ENCODE measurements around the gene OSBPL3.

Gene OSBPL3

GRCh38 chr7:24773646-24774045, 206.3 kb downstream of the OSBPL3 start:
- no peak overlapping the region for H3K9ac ChIP-seq (ENCODE audit: low read depth, low read length)
- H3K4me3 ChIP-seq (ENCODE audit: low read length), result no peak overlapping the region
- H3K36me3 ChIP-seq (ENCODE audit: insufficient read depth, low read length), result no peaks in the 10 kb centered on the region
- no peaks in the 10 kb centered on the region for H3K4me1 ChIP-seq (ENCODE audit: insufficient read depth, low read length)
- H3K27ac ChIP-seq (ENCODE audit: low read depth, low read length), result no peak overlapping the region
- no peaks in the 10 kb centered on the region for H3K27me3 ChIP-seq (ENCODE audit: insufficient read depth, low read length)
- H3K9me3 ChIP-seq (ENCODE audit: insufficient read depth, low read depth, low read length), result no peaks in the 10 kb centered on the region

DNA sequence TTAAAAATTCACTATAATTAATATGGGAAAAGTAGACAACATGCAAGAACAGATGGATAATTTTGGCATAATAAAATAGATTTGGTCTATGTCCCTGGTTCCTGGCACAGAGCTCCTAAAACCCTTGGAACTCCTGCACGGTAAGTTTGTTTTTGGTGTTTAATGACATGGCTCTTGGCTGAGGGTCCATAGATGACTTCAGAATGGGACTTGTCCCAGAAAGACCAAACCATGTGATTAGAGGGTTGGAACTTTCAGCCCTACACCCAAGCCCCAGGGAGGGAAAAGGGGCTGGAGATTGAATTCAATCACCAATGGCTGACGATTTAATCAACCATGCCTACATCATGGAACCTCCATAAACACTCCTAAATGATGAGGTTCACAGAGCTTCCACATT, 210.1 kb downstream of the OSBPL3 start:
- no peak overlapping the region for H3K4me3 ChIP-seq (ENCODE audit: low read length)
- H3K4me1 ChIP-seq (ENCODE audit: insufficient read depth, low read length), result no peaks in the 10 kb centered on the region
- no peak overlapping the region for H3K9ac ChIP-seq (ENCODE audit: low read depth, low read length)
- no peak overlapping the region for H3K27ac ChIP-seq (ENCODE audit: low read depth, low read length)
- H3K36me3 ChIP-seq (ENCODE audit: insufficient read depth, low read length), result no peaks in the 10 kb centered on the region
- 96% methylated on average over 2 of the region's 2 CpGs for WGBS
- no peaks in the 10 kb centered on the region for H3K27me3 ChIP-seq (ENCODE audit: insufficient read depth, low read length)
- H3K9me3 ChIP-seq (ENCODE audit: insufficient read depth, low read depth, low read length), result no peaks in the 10 kb centered on the region

DNA sequence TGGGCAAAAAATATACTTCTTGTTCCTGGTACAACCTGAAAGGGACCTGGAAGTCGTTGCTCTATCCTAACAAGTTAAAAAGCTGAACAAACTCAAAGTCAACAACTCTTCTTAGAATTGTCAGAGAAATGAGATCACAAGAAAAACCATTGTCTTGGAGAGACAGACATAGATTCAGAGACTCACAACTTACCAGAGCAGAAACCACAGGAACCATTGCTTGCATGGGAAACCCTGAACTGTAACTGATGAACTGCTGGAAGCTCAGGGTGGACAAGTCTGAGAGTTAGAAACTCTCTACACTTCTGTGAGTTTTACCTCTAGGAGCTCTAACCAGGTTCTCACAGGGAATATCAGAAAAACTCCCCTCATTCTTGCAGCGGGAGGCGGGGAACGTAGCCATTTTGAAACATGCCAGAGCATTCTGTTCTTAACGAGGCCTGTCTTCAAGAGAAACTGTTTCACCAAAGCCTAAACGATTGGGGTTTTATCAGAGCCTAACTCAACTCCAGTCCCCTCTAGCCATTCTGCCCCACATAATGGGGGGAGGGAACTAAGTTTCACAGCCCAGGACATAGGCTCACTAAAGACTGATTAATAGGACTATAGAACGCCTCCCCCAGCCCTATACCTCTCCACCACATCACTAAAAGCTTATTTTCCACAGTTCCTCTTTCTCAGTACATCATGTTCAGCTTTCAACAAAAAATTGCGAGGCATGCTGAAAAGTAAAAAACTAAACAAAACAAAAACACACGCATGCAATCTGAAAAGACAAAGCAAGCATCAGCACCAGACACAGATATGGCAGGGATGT, 210.8 kb downstream of the OSBPL3 start:
- Histone ChIP-seq H3K27ac (ENCODE audit: low read depth, low read length) (no peak overlapping the region), H3K4me3 (ENCODE audit: low read length) (no peak overlapping the region), H3K4me1 (ENCODE audit: insufficient read depth, low read length) (no peaks in the 10 kb centered on the region), H3K9me3 (ENCODE audit: insufficient read depth, low read depth, low read length) (no peaks in the 10 kb centered on the region), H3K27me3 (ENCODE audit: insufficient read depth, low read length) (no peaks in the 10 kb centered on the region), H3K36me3 (ENCODE audit: insufficient read depth, low read length) (no peaks in the 10 kb centered on the region), H3K9ac (ENCODE audit: low read depth, low read length) (no peak overlapping the region)
- 85% methylated on average over 9 of the region's 9 CpGs for WGBS

DNA sequence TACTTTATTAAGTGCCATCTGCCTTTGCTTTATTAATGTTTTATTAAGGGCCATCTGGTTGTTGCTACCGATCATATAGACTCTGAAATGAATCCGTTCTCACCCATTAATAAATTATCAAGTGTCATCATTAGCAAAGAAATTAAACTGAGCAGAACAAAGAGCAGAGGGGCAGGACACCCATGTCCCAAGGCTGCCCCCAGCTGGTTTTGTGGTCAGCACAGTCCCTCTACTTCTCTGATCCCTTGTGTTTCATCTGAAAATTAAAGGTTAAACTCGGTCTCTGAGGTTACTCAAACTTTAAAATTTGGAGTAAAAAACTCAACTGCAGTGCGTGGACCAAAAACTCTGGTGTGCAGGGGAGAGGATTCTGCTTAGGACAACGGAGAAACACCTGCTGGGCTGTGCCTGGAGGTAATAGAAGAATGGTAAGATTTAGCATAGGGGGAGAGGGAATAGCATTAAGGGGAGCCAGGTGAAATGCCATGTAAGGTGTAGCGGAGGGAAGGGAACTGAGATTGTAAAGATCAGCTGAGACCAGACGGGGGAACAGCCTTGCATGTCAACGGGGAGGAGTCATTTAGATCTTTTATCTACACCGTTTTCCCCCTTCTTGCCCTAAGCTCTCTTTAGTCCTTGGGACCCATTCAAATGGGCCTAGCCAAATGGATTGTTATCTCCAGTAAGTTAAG, 212.0 kb downstream of the OSBPL3 start:
- 74% methylated on average over 9 of the region's 9 CpGs for WGBS
- no peaks in the 10 kb centered on the region for H3K9me3 ChIP-seq (ENCODE audit: insufficient read depth, low read depth, low read length)
- no peaks in the 10 kb centered on the region for H3K4me1 ChIP-seq (ENCODE audit: insufficient read depth, low read length)
- H3K27ac ChIP-seq (ENCODE audit: low read depth, low read length), result no peak overlapping the region
- H3K36me3 ChIP-seq (ENCODE audit: insufficient read depth, low read length), result no peaks in the 10 kb centered on the region
- no peak overlapping the region for H3K4me3 ChIP-seq (ENCODE audit: low read length)
- H3K27me3 ChIP-seq (ENCODE audit: insufficient read depth, low read length), result no peaks in the 10 kb centered on the region
- H3K9ac ChIP-seq (ENCODE audit: low read depth, low read length), result no peak overlapping the region

DNA sequence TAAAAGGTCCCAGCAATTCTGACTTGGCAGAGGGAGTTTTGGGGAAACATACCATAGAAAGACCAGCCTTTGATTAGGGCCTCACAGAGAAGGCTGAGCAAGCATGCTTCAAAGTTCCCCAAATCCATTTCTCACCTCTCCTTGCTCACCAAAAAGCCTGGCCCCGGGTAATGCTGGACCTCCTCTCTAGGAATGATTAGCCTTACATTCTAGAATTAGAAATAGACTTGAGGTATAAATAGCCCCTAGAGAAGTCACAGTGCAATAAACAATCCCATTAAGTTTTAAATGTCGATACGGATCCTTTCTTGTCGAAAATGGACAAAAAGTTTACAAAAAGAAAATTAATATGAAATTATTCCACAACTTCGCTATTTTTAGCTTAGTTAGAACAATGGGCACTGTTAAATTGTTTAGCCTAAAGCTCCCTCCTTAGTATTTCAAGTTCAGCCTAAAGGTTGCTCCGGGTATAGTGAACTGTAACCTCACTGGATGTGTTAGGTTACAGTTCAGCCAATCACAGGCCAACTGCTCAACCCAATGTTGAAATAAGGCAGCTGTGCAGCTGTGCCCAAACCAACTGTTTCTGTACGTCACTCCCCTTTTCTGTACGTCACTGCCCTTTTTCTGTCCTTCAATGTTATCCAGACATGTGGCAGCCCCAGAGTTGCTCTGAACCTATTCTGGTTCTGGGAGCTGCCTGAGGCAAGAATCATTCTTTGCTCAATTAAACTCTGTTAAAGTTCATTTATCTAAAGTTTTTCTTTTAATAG, 214.8 kb downstream of the OSBPL3 start:
- WGBS, result 89% methylated on average over 7 of the region's 8 CpGs
- Histone ChIP-seq H3K4me3 (ENCODE audit: low read length) (no peak overlapping the region), H3K27ac (ENCODE audit: low read depth, low read length) (no peak overlapping the region), H3K9me3 (ENCODE audit: insufficient read depth, low read depth, low read length) (no peaks in the 10 kb centered on the region), H3K27me3 (ENCODE audit: insufficient read depth, low read length) (no peaks in the 10 kb centered on the region), H3K4me1 (ENCODE audit: insufficient read depth, low read length) (no peaks in the 10 kb centered on the region), H3K9ac (ENCODE audit: low read depth, low read length) (no peak overlapping the region), H3K36me3 (ENCODE audit: insufficient read depth, low read length) (no peaks in the 10 kb centered on the region)

DNA sequence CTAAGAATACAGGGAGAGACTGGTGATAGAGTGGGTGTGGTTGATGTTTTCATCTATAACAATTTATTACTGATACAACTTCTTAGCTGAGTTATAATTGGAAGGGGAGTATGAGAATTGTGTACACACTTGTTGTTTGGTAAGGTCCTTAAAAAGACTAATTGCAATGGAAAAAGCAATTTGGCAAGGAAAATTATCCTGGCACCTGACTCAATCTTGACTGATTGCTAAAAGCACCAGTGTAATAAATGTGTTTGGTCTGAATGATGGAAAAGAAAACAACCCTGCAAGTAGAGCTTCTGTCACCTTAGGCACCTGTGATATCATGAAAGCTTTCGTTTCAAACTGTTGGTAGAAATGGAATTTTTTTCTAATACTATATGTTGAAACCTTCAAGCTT, 216.0 kb downstream of the OSBPL3 start:
- no peaks in the 10 kb centered on the region for H3K4me1 ChIP-seq (ENCODE audit: insufficient read depth, low read length)
- no peak overlapping the region for H3K27ac ChIP-seq (ENCODE audit: low read depth, low read length)
- peaks cover 10% of the 10 kb centered on the region for H3K27me3 ChIP-seq (ENCODE audit: insufficient read depth, low read length)
- no peaks in the 10 kb centered on the region for H3K36me3 ChIP-seq (ENCODE audit: insufficient read depth, low read length)
- H3K9me3 ChIP-seq (ENCODE audit: insufficient read depth, low read depth, low read length), result no peaks in the 10 kb centered on the region
- H3K9ac ChIP-seq (ENCODE audit: low read depth, low read length), result no peak overlapping the region
- no CpG with 5 or more reads among the region's 1 CpG for WGBS
- no peak overlapping the region for H3K4me3 ChIP-seq (ENCODE audit: low read length)

DNA sequence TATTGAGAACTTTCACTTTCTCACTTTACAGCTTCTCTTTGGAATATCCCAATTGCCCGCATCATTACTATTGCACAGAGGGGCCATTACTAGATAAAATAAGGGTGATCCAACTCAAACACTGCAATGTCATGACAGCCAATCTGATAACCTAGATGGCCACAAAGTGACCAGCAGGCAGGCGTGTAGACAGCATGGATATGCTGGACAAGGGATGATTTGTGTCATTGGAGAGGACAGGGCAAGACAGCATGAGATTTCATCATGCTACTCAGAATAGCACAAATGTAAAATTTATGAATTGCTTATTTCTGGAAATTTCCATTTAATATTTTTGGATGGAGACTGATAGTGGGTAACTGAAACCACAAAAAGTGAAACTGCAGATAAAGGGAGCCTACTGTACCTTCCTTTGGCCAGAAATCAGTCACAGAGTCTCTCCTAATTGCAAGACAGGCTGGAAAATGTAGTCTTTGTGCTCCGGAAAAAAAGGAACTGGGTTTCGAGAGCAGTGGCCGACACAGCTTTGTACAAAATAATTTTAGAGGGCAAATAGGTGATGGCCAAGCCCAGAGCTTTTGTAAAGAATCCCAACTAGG, 216.6 kb downstream of the OSBPL3 start:
- H3K4me1 ChIP-seq (ENCODE audit: insufficient read depth, low read length), result no peaks in the 10 kb centered on the region
- H3K9ac ChIP-seq (ENCODE audit: low read depth, low read length), result no peak overlapping the region
- H3K9me3 ChIP-seq (ENCODE audit: insufficient read depth, low read depth, low read length), result no peaks in the 10 kb centered on the region
- no peak overlapping the region for H3K4me3 ChIP-seq (ENCODE audit: low read length)
- no peaks in the 10 kb centered on the region for H3K36me3 ChIP-seq (ENCODE audit: insufficient read depth, low read length)
- H3K27me3 ChIP-seq (ENCODE audit: insufficient read depth, low read length), result peaks cover 16% of the 10 kb centered on the region
- H3K27ac ChIP-seq (ENCODE audit: low read depth, low read length), result no peak overlapping the region
- 95% methylated on average over 5 of the region's 5 CpGs for whole genome bisulfite sequencing

GRCh38 chr7:24762771-24763170, 217.2 kb downstream of the OSBPL3 start:
- 88% methylated on average over 7 of the region's 7 CpGs for WGBS
- H3K27ac ChIP-seq (ENCODE audit: low read depth, low read length), result no peak overlapping the region
- no peak overlapping the region for H3K4me3 ChIP-seq (ENCODE audit: low read length)
- no peak overlapping the region for H3K9ac ChIP-seq (ENCODE audit: low read depth, low read length)
- H3K9me3 ChIP-seq (ENCODE audit: insufficient read depth, low read depth, low read length), result no peaks in the 10 kb centered on the region
- no peaks in the 10 kb centered on the region for H3K36me3 ChIP-seq (ENCODE audit: insufficient read depth, low read length)
- peaks cover 22% of the 10 kb centered on the region for H3K27me3 ChIP-seq (ENCODE audit: insufficient read depth, low read length)
- H3K4me1 ChIP-seq (ENCODE audit: insufficient read depth, low read length), result 0 out of 2 replicates have a peak, but pooled peaks cover 2% of the 10 kb centered on the region

GRCh38 chr7:24760968-24761367, 219.0 kb downstream of the OSBPL3 start:
- no peaks in the 10 kb centered on the region for H3K36me3 ChIP-seq (ENCODE audit: insufficient read depth, low read length)
- no peak overlapping the region for H3K27ac ChIP-seq (ENCODE audit: low read depth, low read length)
- no peak overlapping the region for H3K4me3 ChIP-seq (ENCODE audit: low read length)
- peaks cover 7% of the 10 kb centered on the region; the same call in 1 of the 2 replicates for H3K4me1 ChIP-seq (ENCODE audit: insufficient read depth, low read length)
- peaks cover 40% of the 10 kb centered on the region for H3K27me3 ChIP-seq (ENCODE audit: insufficient read depth, low read length)
- 83% methylated on average over 1 of the region's 1 CpG for WGBS
- no peak overlapping the region for H3K9ac ChIP-seq (ENCODE audit: low read depth, low read length)
- no peaks in the 10 kb centered on the region for H3K9me3 ChIP-seq (ENCODE audit: insufficient read depth, low read depth, low read length)

DNA sequence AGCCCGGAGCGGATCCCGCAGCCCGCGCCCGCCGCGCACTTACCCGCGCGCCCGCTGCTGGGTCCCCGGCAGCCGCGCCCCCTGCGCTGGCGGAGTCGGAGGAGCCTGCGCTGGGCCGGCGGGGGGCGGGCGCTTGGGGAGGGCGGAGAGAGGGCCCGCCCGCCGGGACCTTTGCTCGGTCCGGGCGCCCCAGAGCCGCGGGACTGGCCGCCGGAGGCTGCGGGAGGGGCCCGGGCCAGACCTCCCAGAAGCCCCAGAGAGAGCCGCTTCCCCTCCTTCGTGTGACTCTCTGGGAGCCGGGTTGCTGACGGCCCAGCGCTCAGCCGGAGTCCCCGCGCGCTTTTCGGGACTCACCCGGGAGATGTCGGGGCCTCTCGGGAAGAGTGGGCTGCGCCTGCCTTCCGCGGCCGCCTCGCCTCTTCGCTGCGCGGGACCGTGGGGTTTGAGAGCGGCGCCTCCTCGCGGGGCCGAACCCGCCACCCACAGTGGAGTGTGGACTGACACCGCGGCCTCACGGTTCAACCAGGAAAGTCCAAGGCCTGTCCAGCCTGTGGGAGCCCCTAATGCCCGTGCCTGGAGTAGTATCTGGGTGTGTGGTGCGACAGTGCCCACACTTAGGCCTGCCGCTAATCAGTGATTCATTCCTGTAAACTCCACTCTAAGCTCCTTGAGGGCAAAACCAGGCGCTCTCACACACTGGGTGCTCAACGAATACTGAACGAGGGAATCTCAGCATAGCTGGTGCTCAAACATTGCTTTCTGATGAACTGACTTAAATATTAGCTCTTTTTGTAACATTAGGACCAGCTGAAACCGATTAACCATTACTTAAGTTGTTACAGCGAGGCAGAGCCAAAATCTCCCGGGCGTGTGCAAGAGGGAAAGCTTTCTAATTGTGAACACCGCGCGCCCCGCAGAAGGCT, 222.4 kb downstream of the OSBPL3 start, which contains the start of gene GSDME:
GSDME (minus strand) TSS at position 112 of the 923 bp plus-strand sequence. CDS start 7,690 bp downstream, outside the sequence.
- 11% methylated on average over 81 of the region's 81 CpGs for WGBS
- H3K27me3 ChIP-seq (ENCODE audit: insufficient read depth, low read length), result peaks cover 56% of the 10 kb centered on the region
- peak within 1 kb of the TSS; percentile 65 for H3K4me3 ChIP-seq (ENCODE audit: low read length)
- H3K4me1 ChIP-seq (ENCODE audit: insufficient read depth, low read length), result peaks cover 7% of the 10 kb centered on the region; the same call in 1 of the 2 replicates
- H3K27ac ChIP-seq (ENCODE audit: low read depth, low read length), result no peak within 1 kb of the TSS
- no peaks in the 10 kb centered on the region for H3K9me3 ChIP-seq (ENCODE audit: insufficient read depth, low read depth, low read length)
- peak within 1 kb of the TSS; percentile 51 for H3K9ac ChIP-seq (ENCODE audit: low read depth, low read length)
- no peaks in the 10 kb centered on the region for H3K36me3 ChIP-seq (ENCODE audit: insufficient read depth, low read length)

Data from HUES64 (cell line).